ENCODE data around the gene TACR1.
"Not testable (repeated sequence)": the region's sequence is repeated elsewhere in the genome, so short reads cannot be mapped to it uniquely, and the experiment has no call there.

TACR1 gene

DNA sequence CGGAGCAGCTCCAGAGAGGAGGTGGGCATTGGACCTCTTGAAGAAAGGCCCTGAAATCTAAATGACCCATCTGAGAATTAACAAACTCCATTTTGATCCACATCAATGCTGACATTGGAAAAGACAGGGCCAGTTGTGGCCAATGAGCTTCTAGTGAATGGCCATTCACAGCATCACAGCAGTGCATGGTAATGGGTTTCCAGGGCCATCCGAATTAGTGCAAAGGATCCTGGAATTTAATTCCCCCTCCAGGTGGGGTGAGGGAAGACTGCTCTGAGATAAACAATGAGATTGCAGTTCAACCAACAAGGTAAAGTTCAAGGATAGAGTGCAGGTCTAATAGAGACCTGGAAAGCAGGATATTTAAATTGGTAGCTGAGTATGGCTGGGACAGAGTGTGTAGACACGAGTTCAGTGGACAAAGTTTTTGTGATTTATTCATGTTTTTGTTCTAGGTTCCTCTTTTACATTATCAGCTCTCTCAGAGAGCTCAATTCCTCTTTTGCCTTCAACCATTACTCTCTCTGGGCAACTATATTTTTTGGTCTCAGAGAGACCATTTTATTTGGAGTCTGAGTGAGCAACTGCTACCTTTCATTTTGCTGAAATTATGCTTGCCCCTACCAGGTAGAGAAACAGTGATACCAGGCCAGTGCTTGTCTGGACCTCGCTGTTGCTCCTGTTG, 5.0 kb downstream of the TACR1 start:
- DNase-seq (ENCODE audit: low read depth in 2 of 2), result no peak

DNA sequence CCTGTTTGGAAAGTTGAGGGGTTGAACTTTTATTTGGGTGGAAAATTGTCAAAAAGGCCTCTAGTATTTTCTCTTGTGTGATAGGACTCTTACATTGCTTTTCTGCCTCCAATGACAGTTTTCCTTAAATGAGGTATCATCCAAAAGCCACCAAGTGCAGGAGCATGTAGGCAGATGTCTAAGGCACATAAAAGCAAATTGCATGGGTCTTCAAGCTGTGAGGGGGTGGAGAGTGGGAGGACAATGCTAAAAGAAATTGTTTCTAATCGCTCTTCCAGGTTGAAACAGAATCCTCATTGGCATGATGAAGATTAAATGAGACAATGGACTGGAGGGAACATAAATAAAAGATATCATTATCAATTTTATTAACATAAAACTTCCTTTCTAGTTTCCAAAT, 6.8 kb downstream of the TACR1 start:
- no peak for DNase-seq (ENCODE audit: low read depth in 2 of 2)

DNA sequence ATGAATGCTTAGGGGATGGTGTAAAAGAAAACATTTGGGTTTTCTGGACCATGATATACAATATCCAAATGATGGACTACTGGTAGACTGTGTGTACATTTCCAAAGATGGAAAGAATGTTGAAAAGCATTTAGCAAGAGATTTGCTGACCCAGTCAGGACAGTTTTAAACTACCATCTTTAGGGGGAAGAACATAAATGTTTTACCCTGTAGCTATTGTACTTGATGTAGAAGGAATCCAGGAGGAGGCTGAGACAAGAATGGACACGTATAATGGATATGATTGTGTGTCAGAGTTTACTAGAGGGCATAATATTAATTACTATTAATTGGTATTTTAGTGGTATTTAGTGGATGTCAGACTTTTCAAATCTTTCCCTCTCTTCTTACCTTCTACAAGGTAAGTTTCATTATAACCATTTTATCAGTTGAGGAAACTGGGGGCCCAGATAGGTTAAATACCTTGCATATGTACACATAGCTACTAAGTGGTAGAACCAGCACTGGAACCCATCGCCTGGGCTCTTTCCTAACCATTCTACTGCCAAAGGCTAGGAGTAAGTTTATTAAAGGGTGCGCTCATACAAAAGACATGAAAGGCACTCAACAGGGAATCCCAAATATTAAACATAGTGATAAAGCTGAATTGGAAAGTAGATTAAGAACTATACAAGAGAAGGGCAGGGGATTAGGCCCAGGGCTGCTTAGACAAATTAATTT, 8.9 kb downstream of the TACR1 start:
- no peak for DNase-seq (ENCODE audit: low read depth in 2 of 2)

DNA sequence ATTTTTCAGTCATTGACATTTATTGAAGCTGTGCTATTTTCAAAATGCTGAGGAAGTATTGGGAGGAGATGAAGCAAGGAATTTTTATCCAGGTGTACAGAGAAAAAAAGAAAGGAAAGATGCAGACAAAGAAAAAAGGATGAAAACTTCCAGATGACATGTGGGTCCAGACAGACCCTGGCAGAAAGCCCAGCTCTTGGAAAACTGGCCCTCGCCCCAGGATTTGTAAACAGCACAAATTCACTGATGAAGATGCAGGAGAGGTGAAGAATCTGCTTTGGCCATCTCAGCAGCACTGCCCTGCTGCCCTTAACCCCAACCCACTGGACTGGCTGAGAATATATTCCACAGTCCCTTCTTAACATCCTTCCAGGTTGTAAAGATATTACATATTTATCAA, 12.5 kb downstream of the TACR1 start:
- no peak for DNase-seq (ENCODE audit: low read depth in 2 of 2)

DNA sequence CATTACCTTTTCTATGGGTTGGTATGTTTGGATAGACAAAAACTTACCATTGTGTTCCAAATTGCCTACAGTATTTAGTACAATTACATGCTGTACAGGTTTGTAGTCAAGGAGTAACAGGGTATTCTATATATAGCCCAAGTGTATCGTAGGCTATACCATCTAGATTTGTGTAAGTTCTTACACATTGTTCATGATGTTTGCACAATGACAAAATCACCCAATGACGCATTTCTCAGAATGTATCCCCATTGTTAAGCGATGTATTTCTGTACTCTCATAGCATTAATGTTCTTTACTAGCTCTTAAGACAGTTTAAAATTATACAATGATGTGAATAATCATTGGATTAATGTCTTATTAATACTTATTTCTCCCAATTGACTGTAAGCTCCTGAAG, 16.7 kb downstream of the TACR1 start:
- DNase-seq (ENCODE audit: low read depth in 2 of 2), result no peak

DNA sequence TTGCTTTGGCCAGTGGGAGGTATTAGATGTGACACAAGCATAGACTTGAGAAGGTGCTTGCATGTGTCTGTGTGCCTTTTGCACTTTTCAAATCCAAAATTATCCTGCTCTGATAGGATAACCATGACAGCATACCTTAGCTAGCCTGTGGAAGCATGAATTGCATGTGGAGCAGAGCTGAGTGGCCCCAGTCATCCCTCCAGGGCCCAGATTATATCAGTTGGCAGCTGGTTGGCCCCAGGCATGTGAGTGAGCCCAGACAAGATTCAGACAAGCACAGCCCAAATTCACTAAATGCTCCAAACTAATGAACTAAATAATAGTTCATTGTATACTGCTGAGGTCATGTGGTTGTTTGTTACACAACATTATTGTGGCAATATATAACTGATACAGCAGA, 18.8 kb downstream of the TACR1 start:
- no peak for DNase-seq (ENCODE audit: low read depth in 2 of 2)

DNA sequence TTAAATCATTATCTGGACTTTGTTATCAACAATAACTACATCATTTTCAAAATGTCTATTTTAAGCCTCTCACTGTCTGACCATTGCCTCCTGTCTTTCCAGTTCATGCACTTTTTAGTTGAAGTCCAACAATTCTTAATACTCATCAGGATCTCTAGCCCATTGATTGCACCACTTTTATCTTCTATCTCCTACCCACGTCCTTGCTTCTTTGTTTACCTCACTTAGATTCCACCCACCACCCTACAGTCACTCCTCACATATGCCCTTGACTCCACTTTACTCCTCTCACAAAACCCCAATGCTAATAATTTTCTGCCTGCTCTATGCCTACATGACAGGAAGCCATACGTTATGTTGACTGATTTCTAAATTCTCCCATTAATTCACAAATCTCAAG, 21.9 kb downstream of the TACR1 start:
- no peak for DNase-seq (ENCODE audit: low read depth in 2 of 2)

DNA sequence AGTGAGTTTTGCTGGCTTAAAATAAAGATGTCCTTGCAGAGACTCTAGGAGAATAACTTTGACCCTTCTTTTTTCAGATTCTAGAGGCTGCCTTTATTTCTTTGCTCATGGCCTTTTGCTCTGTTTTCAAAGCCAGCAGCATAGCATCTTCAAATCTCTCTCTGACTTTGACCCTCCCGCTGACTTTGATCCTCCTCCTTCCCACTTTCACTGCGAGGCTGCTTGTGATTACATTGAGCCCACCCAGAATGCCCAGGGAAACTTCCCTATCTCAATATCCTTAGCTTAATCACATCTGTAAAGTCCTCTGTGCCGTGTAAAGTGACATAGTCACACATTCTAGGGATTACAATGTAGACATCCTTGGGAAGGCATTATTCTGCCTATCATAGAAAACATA, 23.9 kb downstream of the TACR1 start:
- no peak for DNase-seq (ENCODE audit: low read depth in 2 of 2)

DNA sequence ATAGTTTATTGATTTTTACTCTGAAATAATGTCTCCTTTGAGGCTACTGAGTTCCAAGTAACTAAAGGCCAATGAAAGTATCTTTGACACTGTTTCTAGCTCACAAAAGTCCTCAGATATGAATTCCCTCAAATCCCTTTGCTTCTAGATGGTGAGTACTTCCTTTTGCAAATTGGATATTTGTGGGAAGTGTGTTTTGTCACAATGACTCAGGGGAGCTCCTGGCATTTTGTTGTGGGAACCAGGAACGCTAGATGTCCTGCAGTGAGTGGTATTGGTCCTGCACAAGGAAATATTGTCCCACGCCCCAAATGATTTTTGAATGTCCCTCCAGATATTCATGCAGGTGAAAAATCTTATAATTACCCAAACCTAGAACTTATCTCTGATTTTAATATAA, 24.3 kb downstream of the TACR1 start:
- no peak for DNase-seq (ENCODE audit: low read depth in 2 of 2)

DNA sequence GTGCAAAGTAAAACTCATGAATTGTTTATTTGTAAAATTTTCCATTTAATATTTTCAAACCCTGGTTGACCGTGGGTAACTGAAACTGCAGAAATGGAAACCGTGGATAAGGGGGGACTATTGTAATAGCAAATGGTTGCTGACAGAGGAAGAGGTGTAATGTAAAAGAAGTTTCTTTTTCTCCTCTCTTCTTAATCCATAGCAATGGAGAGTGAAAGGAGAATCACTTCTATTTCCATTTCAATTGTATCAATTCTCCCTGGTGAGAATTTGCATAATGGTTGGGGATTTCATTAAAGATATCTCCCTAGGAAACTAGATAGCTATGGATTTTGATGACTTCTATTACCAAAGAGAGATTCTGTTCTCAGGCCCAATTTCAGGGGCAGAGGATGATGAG, 24.8 kb downstream of the TACR1 start:
- DNase-seq (ENCODE audit: low read depth in 2 of 2), result no peak

DNA sequence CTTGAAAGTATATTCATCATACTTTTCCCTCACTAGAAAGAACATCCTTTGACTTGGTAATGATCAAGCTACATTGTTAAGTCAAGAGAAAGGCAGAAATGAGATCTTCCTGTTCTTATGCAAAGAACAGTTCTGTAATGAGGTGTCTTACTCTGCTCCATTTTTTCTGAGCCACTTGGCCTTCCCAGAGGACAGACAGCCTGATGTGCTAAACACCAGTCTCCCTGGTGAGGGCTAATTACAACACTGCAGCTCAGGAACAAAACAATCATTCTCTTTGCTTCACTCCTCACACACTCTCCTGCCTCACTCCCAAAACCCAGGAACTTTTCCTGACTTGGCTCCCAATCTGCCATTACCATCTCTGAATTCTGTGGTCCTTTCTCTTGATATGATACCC, 25.6 kb downstream of the TACR1 start:
- DNase-seq (ENCODE audit: low read depth in 2 of 2), result no peak

DNA sequence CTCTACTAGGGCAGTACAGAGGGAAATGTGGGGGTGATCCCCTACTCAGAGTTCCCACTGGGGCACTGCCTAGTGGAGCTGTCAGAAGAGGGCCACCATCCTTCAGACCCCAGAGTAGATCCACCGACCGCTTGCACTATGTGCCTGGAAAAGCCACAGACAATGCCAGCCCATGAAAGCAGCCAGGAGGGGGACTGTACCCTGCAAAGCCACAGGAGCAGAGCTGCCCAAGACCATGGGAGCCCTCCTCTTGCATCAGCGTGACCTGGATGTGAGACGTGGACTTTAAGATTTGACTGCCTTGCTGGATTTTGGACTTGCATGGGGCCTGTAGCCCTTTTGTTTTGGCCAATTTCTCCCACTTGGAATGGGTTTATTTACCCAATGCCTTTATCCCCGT, 27.9 kb downstream of the TACR1 start:
- not testable (repeated sequence) for DNase-seq (ENCODE audit: low read depth in 2 of 2)

DNA sequence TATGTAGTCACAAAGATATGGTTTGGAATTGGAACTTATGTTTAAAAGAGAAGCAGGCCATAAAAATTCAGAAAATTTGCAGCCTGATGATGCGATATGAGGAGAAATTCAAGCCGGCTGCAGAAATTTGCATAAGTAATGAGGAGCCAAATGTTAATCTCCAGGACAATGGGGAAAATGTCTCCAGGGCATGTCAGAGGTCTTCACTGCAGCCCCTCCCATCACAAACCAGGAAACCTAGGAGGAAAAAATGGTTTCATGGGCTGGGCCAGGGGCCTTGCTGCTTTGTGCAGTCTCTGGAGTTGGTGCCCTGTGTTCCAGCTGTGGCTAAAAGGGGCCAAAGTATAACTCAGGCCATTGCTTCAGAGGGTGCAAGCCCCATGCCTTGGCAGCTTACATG, 28.4 kb downstream of the TACR1 start:
- DNase-seq (ENCODE audit: low read depth in 2 of 2), result no peak

DNA sequence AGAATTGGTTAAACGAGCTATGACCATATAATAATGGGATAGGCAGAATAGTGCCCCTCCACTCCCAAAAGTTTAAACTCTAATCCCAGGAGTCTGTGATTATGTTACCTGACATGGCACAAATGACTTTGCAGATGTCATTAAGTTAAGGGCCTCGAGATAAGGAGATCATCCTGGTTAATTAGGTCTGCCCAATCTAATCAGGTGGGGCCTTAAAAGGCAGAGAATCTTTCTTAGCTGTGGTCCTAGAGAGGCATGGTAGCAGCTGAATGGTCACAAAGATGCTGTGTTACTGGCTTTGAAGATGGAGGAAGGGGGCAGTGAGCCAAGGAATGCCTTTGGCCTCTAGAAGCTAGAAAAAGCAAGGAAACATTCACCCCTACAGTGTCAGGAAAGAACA, 31.1 kb downstream of the TACR1 start:
- DNase-seq (ENCODE audit: low read depth in 2 of 2), result no peak

DNA sequence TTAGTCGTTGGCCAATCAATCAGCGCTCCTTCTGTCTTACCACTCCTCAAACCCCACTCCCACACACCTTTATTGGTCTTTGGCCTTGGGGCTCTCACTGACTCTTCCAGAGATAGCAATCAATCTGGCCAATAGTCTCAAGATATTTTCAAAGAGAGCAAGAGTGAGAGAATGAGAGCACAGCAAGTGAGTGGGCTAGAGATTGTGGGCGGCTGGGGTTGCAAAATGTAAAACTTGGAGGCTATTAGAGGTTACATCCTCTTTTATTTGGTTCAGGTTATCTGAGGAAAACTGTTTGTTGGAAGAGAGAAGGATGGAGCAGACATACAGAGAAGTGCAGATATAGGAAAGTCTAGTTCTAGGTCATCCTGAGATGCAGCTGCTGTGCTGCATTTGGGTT, 32.8 kb downstream of the TACR1 start:
- DNase-seq (ENCODE audit: low read depth in 2 of 2), result no peak

DNA sequence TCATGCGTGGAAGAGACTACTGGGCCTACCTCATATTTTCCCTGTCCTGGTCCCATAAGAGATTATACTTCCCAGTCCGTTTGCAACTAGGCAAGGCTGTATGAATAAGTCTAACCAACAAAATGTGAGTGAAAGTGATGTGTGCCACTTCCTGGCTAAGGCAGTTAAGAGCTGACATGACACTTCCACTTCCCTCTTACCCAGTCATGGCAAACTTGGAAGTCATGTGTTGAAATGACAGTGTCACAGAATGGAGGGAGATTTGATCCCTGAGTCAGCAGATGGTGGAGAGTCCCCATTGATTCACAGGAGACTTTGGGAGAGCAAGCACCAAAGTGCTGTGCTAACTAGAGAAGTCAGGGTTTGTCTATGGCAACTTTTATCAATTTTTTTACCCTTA, 36.4 kb downstream of the TACR1 start:
- no peak for DNase-seq (ENCODE audit: low read depth in 2 of 2)

DNA sequence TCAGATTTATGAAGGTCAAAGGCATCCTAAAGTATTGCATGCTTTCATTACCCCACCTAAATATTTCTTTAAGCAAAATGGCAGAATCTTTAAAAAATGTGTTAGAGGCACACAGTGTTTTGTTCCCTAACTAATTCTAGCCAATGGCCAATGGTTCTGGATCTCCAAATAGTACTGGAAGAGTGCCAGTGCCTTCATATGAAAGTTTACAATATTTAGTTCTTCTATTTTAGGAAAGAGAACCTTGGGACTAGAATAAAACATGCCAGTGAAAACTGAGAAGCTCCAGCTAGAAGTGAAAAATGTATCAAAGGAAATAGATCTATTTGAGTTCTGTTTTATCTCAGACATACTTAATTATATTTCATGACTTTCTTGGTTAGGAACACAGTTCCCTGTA, 37.1 kb downstream of the TACR1 start:
- no peak for DNase-seq (ENCODE audit: low read depth in 2 of 2)

DNA sequence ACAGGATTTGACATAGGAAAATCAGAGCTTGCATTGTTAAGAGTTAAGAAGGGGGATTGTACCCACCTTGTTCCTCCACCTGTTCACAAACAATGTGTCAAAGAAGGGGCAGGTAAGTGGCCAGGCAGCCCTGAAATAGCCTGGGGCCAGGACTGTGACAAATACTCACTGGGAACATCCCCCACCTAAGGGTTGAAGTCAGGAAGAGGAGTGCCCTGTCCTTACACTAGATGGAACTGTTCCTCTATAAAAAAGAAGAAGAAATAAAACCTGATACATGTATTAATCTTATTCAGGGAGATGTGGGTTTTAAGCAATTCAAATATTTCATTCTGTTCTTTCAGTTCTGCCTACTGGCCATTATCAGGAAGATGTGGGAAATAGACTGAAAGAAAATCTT, 41.9 kb downstream of the TACR1 start:
- DNase-seq (ENCODE audit: low read depth in 2 of 2), result no peak

DNA sequence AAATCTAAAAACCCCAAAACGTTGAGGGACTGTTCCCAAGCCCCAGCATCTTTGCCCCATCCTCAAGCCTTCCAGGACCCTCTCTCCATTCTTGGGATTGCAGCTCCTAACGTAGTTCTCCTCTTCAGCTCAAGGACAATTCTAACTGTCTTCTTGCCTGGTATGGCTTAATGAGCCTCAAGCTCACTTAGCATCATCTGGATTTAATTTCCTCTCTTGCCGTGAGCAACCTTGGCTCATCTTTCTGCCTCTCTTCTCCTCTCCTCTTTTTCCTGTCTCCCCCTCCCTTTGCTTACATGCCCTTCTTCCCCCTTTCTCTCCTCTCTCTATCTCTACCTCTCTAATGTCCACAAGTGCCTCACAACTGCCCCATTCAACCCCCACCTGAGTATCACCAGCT, 44.2 kb downstream of the TACR1 start:
- DNase-seq (ENCODE audit: low read depth in 2 of 2), result no peak

DNA sequence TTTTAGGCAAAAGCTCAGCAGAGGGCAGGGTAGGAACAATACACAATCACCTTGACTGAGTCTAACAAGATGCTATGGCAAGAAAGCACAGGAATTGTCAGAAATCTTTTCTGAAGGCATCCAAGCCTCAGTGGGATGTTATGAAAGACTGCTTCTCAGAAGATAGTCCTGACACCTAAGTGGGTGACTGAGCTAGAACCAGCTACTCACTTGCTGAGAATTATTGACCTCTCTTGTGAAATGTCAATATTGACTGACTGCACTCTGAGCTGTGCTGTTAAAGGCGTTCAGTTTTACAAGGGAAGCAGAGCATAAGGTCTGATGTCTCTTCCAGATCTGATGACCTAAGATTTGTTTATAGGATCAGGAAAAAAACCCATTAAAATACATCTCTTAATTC, 46.1 kb downstream of the TACR1 start:
- DNase-seq (ENCODE audit: low read depth in 2 of 2), result no peak

DNA sequence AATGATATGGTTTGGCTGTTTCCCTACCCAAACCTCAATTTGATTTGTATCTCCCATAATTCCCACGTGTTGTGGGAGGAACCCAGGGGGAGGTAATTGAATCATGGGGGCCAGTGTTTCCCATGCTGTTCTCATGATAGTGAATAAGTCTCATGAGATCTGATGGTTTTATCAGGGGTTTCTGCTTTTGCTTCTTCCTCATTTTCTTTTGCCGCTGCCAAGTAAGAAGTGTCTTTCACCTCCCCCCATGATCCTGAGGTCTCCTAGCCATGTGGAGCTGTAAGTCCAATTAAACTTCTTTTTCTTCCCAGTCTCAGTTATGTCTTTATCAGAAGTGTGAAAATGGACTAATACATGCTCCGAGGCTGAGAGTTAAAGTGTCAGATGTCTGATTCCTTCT, 47.1 kb downstream of the TACR1 start:
- not testable (repeated sequence) for DNase-seq (ENCODE audit: low read depth in 2 of 2)

DNA sequence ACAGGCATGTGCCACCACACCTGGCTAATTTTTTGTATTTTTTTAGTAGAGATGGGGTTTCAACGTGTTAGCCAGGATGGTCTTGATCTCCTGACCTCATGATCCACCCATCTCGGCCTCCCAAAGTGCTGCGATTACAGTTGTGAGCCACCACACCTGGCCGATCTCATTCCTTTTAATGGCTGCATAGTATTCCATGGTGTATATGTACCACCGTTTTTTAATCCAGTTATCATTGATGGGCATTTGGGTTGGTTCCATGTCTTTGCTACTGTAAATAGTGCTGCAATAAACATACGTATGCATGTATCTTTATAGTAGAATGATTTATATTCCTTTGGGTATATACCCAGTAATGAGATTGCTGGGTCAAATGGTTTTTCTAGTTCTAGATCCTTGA, 51.4 kb downstream of the TACR1 start:
- not testable (repeated sequence) for DNase-seq (ENCODE audit: low read depth in 2 of 2)

DNA sequence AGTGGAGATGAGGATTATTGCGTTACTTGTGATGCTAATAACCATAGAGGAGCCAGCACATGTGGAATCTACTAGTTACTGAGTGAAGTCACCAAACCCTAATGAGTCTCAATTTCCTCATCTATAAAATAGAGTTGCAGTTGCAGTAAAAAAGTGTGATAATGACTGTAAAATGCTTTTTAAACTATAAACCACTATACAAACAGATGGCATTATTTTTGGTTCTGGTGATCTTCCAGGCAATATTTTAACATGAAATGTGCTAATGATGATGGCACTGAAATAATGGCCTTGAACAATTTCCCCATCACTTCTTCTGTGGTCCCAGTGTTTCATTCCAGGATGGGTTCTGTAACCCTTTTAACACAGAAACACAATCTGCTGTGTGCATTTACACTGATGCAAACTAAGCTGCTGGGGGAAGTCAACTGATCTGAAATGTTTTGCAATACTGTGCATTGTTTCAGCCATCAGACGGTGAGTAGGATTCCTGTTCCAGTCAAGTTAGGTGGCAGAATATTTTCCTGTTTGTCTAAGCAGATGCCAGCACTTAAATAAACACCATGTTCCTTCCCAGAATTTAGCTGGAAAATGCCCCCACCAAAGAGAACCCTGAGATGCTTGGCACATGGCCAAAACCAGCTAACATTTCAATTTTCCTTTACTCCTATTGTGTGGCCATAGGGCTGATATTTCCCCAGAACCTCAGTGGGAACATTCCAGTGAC, 52.6 kb downstream of the TACR1 start:
- no peak for DNase-seq (ENCODE audit: low read depth in 2 of 2)
